Keratinocyte (primary cell): ENCODE measurements around the gene DPP10. TPM values are rescaled to one million over a fixed set of nuclear protein-coding genes. Genes with fewer than 3 reads are reported as not detected.
A peak's percentile ranks its signal among the peaks of the same experiment; 100 is the strongest.

Experiments
- DNase-seq: peaks from one replicate; pipeline ENCODE4 v3.0.0-alpha.2; 2011; ENCODE audit warnings: low read depth, missing footprints, low spot score
- FAIRE-seq: peaks from 2 replicates; lab custom pipeline; 2011; peaks lifted over from hg19 to GRCh38; lab: Jason Lieb, UNC
- H2AFZ ChIP-seq: 2 replicates; pipeline ENCODE4 v1.6.0; 2012; ENCODE audit warnings: low read length, control low read depth, inconsistent platforms; ENCODE audit not compliant: control insufficient read depth
- H3K27ac ChIP-seq: 2 replicates; pipeline ENCODE4 v1.5.1; 2011; ENCODE audit warnings: low read length; ENCODE audit not compliant: control insufficient read depth, insufficient read depth
- H3K27me3 ChIP-seq: 3 replicates; pipeline ENCODE4 v1.6.0; 2011; ENCODE audit warnings: low read length; ENCODE audit not compliant: control insufficient read depth, insufficient read depth; ENCODE audit errors: extremely low read depth
- H3K36me3 ChIP-seq, 2 experiments: 2 replicates in 1 of 2; 3 replicates in 1 of 2; pipeline ENCODE4 v1.5.1; 2011; ENCODE audit warnings: low read length in 2 of 2, mild to moderate bottlenecking in 1 of 2; ENCODE audit not compliant: control insufficient read depth in 2 of 2, insufficient read depth in 2 of 2; ENCODE audit errors: extremely low read depth in 1 of 2
- H3K4me1 ChIP-seq: 3 replicates; pipeline ENCODE4 v1.5.1; 2011; ENCODE audit warnings: low read length; ENCODE audit not compliant: control insufficient read depth, insufficient read depth; ENCODE audit errors: extremely low read depth
- H3K4me2 ChIP-seq: 3 replicates; pipeline ENCODE4 v1.6.0; 2011; ENCODE audit warnings: low read depth, low read length; ENCODE audit not compliant: control insufficient read depth, insufficient read depth; ENCODE audit errors: extremely low read depth
- H3K4me3 ChIP-seq, 3 experiments: fragments of 200-600 bp in 1 of 3; sonication (generic) in 1 of 3; 2 replicates in 2 of 3; 3 replicates in 1 of 3; pipeline ENCODE4 v1.5.1; 2011 to 2016; ENCODE audit warnings: low read length in 3 of 3, mild to moderate bottlenecking in 3 of 3, control low read depth in 2 of 3, inconsistent platforms in 1 of 3, low read depth in 1 of 3, mixed read lengths in 1 of 3, mixed run types in 1 of 3, moderate library complexity in 1 of 3; ENCODE audit not compliant: control insufficient read depth in 2 of 3, insufficient read depth in 2 of 3; ENCODE audit errors: extremely low read depth in 1 of 3
- H3K79me2 ChIP-seq: 2 replicates; pipeline ENCODE4 v1.6.0; 2012; ENCODE audit warnings: low read length; ENCODE audit not compliant: control insufficient read depth, insufficient read depth
- H3K9ac ChIP-seq: 3 replicates; pipeline ENCODE4 v1.6.0; 2011; ENCODE audit warnings: low read length; ENCODE audit not compliant: control insufficient read depth, insufficient read depth; ENCODE audit errors: extremely low read depth
- H3K9me1 ChIP-seq: 3 replicates; pipeline ENCODE4 v1.6.0; 2011; ENCODE audit warnings: low read length; ENCODE audit not compliant: control insufficient read depth, insufficient read depth; ENCODE audit errors: extremely low read depth
- H3K9me3 ChIP-seq: 2 replicates; pipeline ENCODE4 v1.5.1; 2012; ENCODE audit warnings: low read depth, low read length; ENCODE audit not compliant: control insufficient read depth
- H4K20me1 ChIP-seq: 3 replicates; pipeline ENCODE4 v1.6.0; 2011; ENCODE audit warnings: low read length; ENCODE audit not compliant: control insufficient read depth, insufficient read depth; ENCODE audit errors: extremely low read depth
- CTCF ChIP-seq, 3 experiments: IDR thresholded peaks in 1 of 3; conservative IDR thresholded peaks in 1 of 3; optimal IDR thresholded peaks in 1 of 3; 2 replicates in 2 of 3; 3 replicates in 1 of 3; pipeline versions ENCODE3 to v1.5.1; 2011; ENCODE audit warnings: low read length in 3 of 3, mild to moderate bottlenecking in 3 of 3, moderate library complexity in 2 of 3, control low read depth in 1 of 3, inconsistent platforms in 1 of 3; ENCODE audit not compliant: insufficient read depth in 2 of 3; ENCODE audit errors: extremely low read depth in 1 of 3
- EZH2 ChIP-seq: IDR thresholded peaks from one replicate; pipeline ENCODE4 v1.6.1; 2012; ENCODE audit warnings: inconsistent platforms, mild to moderate bottlenecking, low read length, moderate library complexity
- dilution Hi-C: fragments of 300-500 bp; cut with MboI; formaldehyde crosslinking; loops from one replicate; pipeline ENCODE4 v1.7.0; 2020; ENCODE audit warnings: low sequenced_read_pairs; ENCODE audit not compliant: extremely low pct_ligation_motif_present
- polyA plus RNA-seq, 5 experiments: library from polyadenylated mRNA; depleted of rRNA in 3 of 5; stranded (reverse) in 3 of 5; stranded (forward) in 1 of 5; unstranded in 1 of 5; fragments of >200 nt; gene quantifications; 1 replicate in 1 of 5; 2 replicates in 3 of 5; 3 replicates in 1 of 5; pipeline versions ENCODE4 v1.2.1 to v1.2.3, GENCODE V29; 2011 to 2012; ENCODE audit warnings: missing spikeins in 2 of 5, low read depth in 1 of 5, low replicate concordance in 1 of 5

The DPP10 gene
- polyA plus RNA-seq, 1 donor (not counting 4 experiments of a cell fraction or from before 2014, with no cell fraction given): not detected

- Histone ChIP-seq H3K79me2 (no peaks in the 10 kb centered on the region), H3K27ac (no peak overlapping the region), H4K20me1 (no peaks in the 10 kb centered on the region), H3K9ac (no peak overlapping the region), H2AFZ (no peak overlapping the region), H3K9me3 (no peaks in the 10 kb centered on the region), H3K4me2 (no peak overlapping the region), H3K36me3 (no peaks in the 10 kb centered on the region), H3K9me1 (no peaks in the 10 kb centered on the region), H3K27me3 (no peaks in the 10 kb centered on the region), H3K4me1 (no peaks in the 10 kb centered on the region), H3K4me3 (no peak overlapping the region)
- dilution Hi-C loops: no loop called here
- DNase-seq (no peak), FAIRE-seq (no peak)
- TF ChIP-seq EZH2: no peak
- no peak for TF ChIP-seq CTCF (optimal IDR thresholded peaks at IDR 0.05 in 1 of 3, IDR thresholded peaks at IDR 0.05 in 1 of 3, conservative IDR thresholded peaks at IDR 0.05 in 1 of 3; ENCODE audit: extremely low read depth in 1 of 3, insufficient read depth in 2 of 3, low read length in 3 of 3)
These were observed 107.9 kb downstream of the DPP10 start for GRCh38 chr2:114550364-114550763.

GRCh38 chr2:114550895-114551793, 108.7 kb downstream of the DPP10 start:
- Histone ChIP-seq H3K4me2 (no peak overlapping the region), H2AFZ (no peak overlapping the region), H3K9ac (no peak overlapping the region), H3K27ac (no peak overlapping the region), H3K27me3 (no peaks in the 10 kb centered on the region), H3K9me1 (no peaks in the 10 kb centered on the region), H4K20me1 (no peaks in the 10 kb centered on the region), H3K36me3 (no peaks in the 10 kb centered on the region), H3K4me3 (no peak overlapping the region), H3K9me3 (no peaks in the 10 kb centered on the region), H3K4me1 (no peaks in the 10 kb centered on the region), H3K79me2 (no peaks in the 10 kb centered on the region)
- FAIRE-seq (no peak), DNase-seq (no peak)
- TF ChIP-seq CTCF (optimal IDR thresholded peaks at IDR 0.05 in 1 of 3, IDR thresholded peaks at IDR 0.05 in 1 of 3, conservative IDR thresholded peaks at IDR 0.05 in 1 of 3; ENCODE audit: extremely low read depth in 1 of 3, insufficient read depth in 2 of 3, low read length in 3 of 3) (peak; percentile 66 to 79 (median 71)), EZH2 (no peak)
- dilution Hi-C loops: no loop called here
